Spleen (tissue), 11 donors: ENCODE data around the gene DGKH. TPM values are rescaled to one million over a fixed set of nuclear protein-coding genes. Genes with fewer than 3 reads are reported as not detected.
"Not testable (repeated sequence)": the region's sequence is repeated elsewhere in the genome, so short reads cannot be mapped to it uniquely, and the experiment has no call there.

Experiments
- DNase-seq: peaks from one replicate; pipeline ENCODE4 v3.0.0-alpha.2; 2020
- H3K27ac ChIP-seq, 8 donors: fragments of 200-600 bp; sonication (generic) in 7 of 8; 1 replicate in 4 of 8; 2 replicates in 4 of 8; pipeline versions ENCODE4 v1.5.0 to v1.8.0; 2016 to 2021; ENCODE audit warnings: inconsistent platforms in 4 of 8, mild to moderate bottlenecking in 4 of 8, moderate library complexity in 1 of 8
- H3K27me3 ChIP-seq, 7 donors: fragments of 200-600 bp; sonication (generic) in 6 of 7; replicated peaks in 1 of 7; 1 replicate in 4 of 7; 2 replicates in 3 of 7; pipeline versions ENCODE4 v1.5.0 to v1.8.0; 2016 to 2021; ENCODE audit warnings: inconsistent platforms in 3 of 7, mild to moderate bottlenecking in 1 of 7
- H3K36me3 ChIP-seq, 6 donors: fragments of 200-600 bp; sonication (generic) in 5 of 6; 1 replicate in 4 of 6; 2 replicates in 2 of 6; pipeline versions ENCODE4 v1.5.0 to v1.8.0; 2016 to 2021; ENCODE audit warnings: inconsistent platforms in 2 of 6
- H3K4me1 ChIP-seq, 6 donors: fragments of 200-600 bp; sonication (generic) in 5 of 6; 1 replicate in 3 of 6; 2 replicates in 3 of 6; pipeline versions ENCODE4 v1.5.0 to v1.8.0; 2016 to 2021; ENCODE audit warnings: inconsistent platforms in 3 of 6
- H3K4me3 ChIP-seq, 8 donors: fragments of 200-600 bp; sonication (generic) in 7 of 8; 1 replicate in 4 of 8; 2 replicates in 4 of 8; pipeline versions ENCODE4 v1.5.0 to v1.8.0; 2016 to 2021; ENCODE audit warnings: inconsistent platforms in 4 of 8, mild to moderate bottlenecking in 4 of 8, moderate library complexity in 2 of 8
- H3K9me3 ChIP-seq, 8 donors: fragments of 200-600 bp; sonication (generic) in 7 of 8; 1 replicate in 4 of 8; 2 replicates in 4 of 8; pipeline versions ENCODE4 v1.5.0 to v1.8.0; 2016 to 2021; ENCODE audit warnings: inconsistent platforms in 4 of 8
- POLR2A ChIP-seq, 3 donors: fragments of 450-650 bp; IDR thresholded peaks; one replicate each; pipeline ENCODE4 v1.5.1; 2017; ENCODE audit warnings: antibody characterized with exemption in 3 of 3, mild to moderate bottlenecking in 1 of 3
- POLR2AphosphoS5 ChIP-seq, 3 donors: sonication (generic); formaldehyde crosslinking; IDR thresholded peaks; one replicate each; pipeline ENCODE4 v1.5.1; 2017; ENCODE audit warnings: antibody characterized with exemption in 3 of 3
- WGBS, 5 donors: extraction: QIAGEN DNeasy Blood & Tissue Kit in 3 of 5; methylation state at CpG; one replicate each; pipeline versions ENCODE4 v1.1.5 to v1.1.7; 2013 to 2018; 5-methylcytosine and 5-hydroxymethylcytosine counted together
- intact Hi-C: fragments of 100-400 bp; cut with DNase I; formaldehyde crosslinking; loops from one replicate; pipeline ENCODE4 v1.15.0; 2023; ENCODE audit warnings: low total_unique reads
- polyA plus RNA-seq, 3 donors: library from polyadenylated mRNA; stranded (reverse); fragments of 200-250 nt; gene quantifications; one replicate each; pipeline ENCODE4 v1.2.1, GENCODE V29; 2013
- total RNA-seq, 7 donors: library from RNA; depleted of rRNA in 3 of 7; stranded (reverse); fragments of >200 nt in 3 of 7; fragmentation: NEBNext Ultra II Directional in 4 of 7; extraction: Animal tissue kit (Norgen Biotek cat#: 25700) in 4 of 7; gene quantifications; one replicate each; pipeline versions ENCODE4 v1.1.0 to v1.2.1, GENCODE V29; 2016 to 2021
- TF ChIP-seq, protein P1 (sequence below), 11 experiments: fragments of 200-600 bp in 7 of 11; fragments of 450-650 bp in 4 of 11; sonication (generic) in 4 of 11; IDR thresholded peaks in 8 of 11; conservative IDR thresholded peaks in 3 of 11; 1 replicate in 7 of 11; 2 replicates in 4 of 11; pipeline versions ENCODE4 v1.4.0 to v1.8.0; 2016 to 2021; ENCODE audit warnings: antibody characterized with exemption in 11 of 11, inconsistent platforms in 4 of 11, mild to moderate bottlenecking in 1 of 11
- donor health status: healthy with polysubstance abuse.
- donor health status: DM: no; HTN: no; CAD: no; lungs with moderate emphysema.
- donor health status: DM: no; HTN: no; CAD: no.
- donor health status: Bipolar disorder and iron deficiency.
- donor health status: healthy.
- donor health status: DM: no; HTN: no; CAD: no.
- donor health status: DM: yes; HTN: yes; CAD: no.

Gene DGKH
- total and polyA plus RNA-seq, 10 donors = 0.52 to 15.3 (median 10.8) TPM

DNA sequence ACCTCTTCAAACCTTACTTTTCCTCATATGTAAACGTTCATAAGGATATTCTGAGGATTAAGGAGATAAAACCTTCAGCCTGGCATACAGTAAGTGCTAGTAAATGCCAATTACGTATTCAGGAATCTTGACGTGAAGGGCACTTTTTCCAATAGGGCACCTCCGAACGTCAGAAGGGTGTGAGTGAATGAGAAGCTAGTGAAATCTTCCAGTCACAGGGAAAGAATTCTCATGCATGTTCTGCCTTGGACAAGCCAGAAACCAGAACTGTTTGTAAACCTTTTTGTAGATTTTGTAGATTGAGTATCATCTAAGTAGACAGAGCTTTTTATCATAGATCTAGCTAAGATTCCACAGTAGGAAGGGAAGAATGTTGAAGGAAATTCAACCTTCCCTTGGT, 16.5 kb downstream of the DGKH start:
- 86 to 95% (median 93%) methylated on average over 5 of the region's 5 CpGs for WGBS, 5 donors

DNA sequence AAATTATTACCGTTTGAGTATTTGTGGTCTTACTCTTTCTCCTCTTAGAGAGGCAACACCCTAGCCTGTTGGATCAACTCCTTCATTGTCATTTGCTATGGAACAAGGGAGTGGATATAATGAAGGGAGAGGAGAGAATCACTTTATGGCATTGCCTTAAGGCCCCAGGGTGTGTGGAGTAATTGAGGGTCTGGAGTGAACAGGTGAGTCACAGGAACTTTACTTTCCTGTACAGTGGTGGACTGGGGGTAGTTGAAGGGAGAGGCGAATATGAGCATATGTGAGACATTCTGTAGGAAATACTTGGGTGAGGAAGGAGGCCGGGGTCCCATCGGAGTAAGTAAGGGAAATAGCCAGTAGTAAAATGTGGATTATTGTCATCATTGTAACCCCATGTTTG, 17.0 kb downstream of the DGKH start:
- Histone ChIP-seq H3K36me3 (peaks cover 0 to 8% (median 2%) of the 10 kb centered on the region in 6 donors), H3K4me3 (no peak overlapping the region), H3K9me3 (no peaks in the 10 kb centered on the region), H3K27me3 (no peaks in the 10 kb centered on the region), H3K4me1 (no peaks in the 10 kb centered on the region), H3K27ac (no peak overlapping the region)
- no peak for DNase-seq
- 92 to 98% (median 95%) methylated on average over 4 of the region's 4 CpGs for WGBS, 5 donors
- TF ChIP-seq, protein P1, sequence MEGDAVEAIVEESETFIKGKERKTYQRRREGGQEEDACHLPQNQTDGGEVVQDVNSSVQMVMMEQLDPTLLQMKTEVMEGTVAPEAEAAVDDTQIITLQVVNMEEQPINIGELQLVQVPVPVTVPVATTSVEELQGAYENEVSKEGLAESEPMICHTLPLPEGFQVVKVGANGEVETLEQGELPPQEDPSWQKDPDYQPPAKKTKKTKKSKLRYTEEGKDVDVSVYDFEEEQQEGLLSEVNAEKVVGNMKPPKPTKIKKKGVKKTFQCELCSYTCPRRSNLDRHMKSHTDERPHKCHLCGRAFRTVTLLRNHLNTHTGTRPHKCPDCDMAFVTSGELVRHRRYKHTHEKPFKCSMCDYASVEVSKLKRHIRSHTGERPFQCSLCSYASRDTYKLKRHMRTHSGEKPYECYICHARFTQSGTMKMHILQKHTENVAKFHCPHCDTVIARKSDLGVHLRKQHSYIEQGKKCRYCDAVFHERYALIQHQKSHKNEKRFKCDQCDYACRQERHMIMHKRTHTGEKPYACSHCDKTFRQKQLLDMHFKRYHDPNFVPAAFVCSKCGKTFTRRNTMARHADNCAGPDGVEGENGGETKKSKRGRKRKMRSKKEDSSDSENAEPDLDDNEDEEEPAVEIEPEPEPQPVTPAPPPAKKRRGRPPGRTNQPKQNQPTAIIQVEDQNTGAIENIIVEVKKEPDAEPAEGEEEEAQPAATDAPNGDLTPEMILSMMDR (IDR thresholded peaks at IDR 0.05 in 8 of 11, conservative IDR thresholded peaks at IDR 0.05 in 3 of 11) = no peak
- TF ChIP-seq POLR2AphosphoS5 (IDR thresholded peaks at IDR 0.05) (no peak), POLR2A (IDR thresholded peaks at IDR 0.05) (no peak)
- intact Hi-C loops = no loop called here

More for the DNA sequence above, 16.5 kb downstream of the DGKH start:
- TF ChIP-seq POLR2AphosphoS5 (IDR thresholded peaks at IDR 0.05) = no peak
- TF ChIP-seq POLR2A (IDR thresholded peaks at IDR 0.05) = no peak
- TF ChIP-seq, protein P1 (IDR thresholded peaks at IDR 0.05 in 8 of 11, conservative IDR thresholded peaks at IDR 0.05 in 3 of 11) = no peak
- Histone ChIP-seq H3K27me3 (no peaks in the 10 kb centered on the region), H3K9me3 (no peaks in the 10 kb centered on the region), H3K4me1 (no peaks in the 10 kb centered on the region), H3K27ac (no peak overlapping the region), H3K4me3 (no peak overlapping the region), H3K36me3 (peaks cover 0 to 8% (median 2%) of the 10 kb centered on the region in 6 donors)
- no peak for DNase-seq
- intact Hi-C loops = no loop called here

DNA sequence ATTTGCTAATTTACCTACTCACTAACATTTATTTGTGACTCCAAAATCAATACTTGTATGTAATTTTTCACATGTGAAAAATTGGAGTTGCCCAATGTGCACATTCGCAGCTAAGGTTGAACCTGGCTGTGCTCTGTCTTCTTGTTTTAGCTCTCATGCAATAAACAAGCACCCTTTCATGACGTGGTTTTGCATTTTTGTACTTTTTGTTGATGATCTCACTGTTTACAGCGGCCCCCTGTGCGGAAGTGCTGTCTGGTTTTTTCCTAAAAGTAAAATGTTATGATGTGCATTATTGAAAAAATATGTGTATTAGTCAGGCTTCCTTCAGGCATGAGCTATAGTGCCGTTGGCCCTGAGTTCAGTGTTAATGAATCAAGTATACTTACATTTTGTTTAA, 18.1 kb downstream of the DGKH start:
- Histone ChIP-seq H3K4me3 (no peak overlapping the region), H3K36me3 (peaks cover 0 to 9% (median 2%) of the 10 kb centered on the region in 6 donors), H3K27me3 (no peaks in the 10 kb centered on the region), H3K4me1 (no peaks in the 10 kb centered on the region), H3K9me3 (no peaks in the 10 kb centered on the region), H3K27ac (no peak overlapping the region)
- DNase-seq = no peak
- intact Hi-C loops = no loop called here
- TF ChIP-seq, protein P1 (IDR thresholded peaks at IDR 0.05 in 8 of 11, conservative IDR thresholded peaks at IDR 0.05 in 3 of 11) = no peak
- TF ChIP-seq POLR2A (IDR thresholded peaks at IDR 0.05) = no peak
- no peak for TF ChIP-seq POLR2AphosphoS5 (IDR thresholded peaks at IDR 0.05)
- WGBS, 5 donors = 75 to 88% (median 79%) methylated on average over 5 of the region's 5 CpGs

DNA sequence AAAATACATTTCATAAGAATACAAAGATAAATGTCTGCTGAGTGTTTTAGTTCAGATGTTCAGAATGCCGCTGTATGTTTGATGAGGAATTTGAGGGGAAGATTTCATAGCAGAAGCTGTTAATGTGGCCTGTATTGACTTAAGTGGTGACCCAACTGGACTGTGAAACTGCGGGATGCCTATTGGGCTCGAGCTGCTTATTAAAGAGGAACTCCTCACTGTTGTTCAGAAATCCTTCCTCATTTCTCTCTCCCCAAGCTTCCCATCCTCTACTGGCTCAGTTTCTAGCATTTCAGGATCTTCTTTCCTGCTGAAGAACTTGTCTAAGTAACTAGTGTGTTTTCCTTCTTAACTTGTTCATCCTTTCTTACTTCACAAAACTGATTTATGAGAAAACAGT, 20.4 kb downstream of the DGKH start:
- H3K4me3 ChIP-seq = no peak overlapping the region
- no peaks in the 10 kb centered on the region for H3K4me1 ChIP-seq
- 40 to 66% (median 56%) methylated on average over 3 of the region's 3 CpGs for WGBS, 5 donors
- peaks cover 0 to 12% (median 2%) of the 10 kb centered on the region in 6 donors for H3K36me3 ChIP-seq
- no peak for DNase-seq
- H3K27ac ChIP-seq = no peak overlapping the region
- no peaks in the 10 kb centered on the region for H3K9me3 ChIP-seq
- intact Hi-C loops = no loop called here
- TF ChIP-seq POLR2A (IDR thresholded peaks at IDR 0.05) (no peak), POLR2AphosphoS5 (IDR thresholded peaks at IDR 0.05) (no peak)
- TF ChIP-seq, protein P1 (IDR thresholded peaks at IDR 0.05 in 8 of 11, conservative IDR thresholded peaks at IDR 0.05 in 3 of 11) = no peak
- no peaks in the 10 kb centered on the region for H3K27me3 ChIP-seq

DNA sequence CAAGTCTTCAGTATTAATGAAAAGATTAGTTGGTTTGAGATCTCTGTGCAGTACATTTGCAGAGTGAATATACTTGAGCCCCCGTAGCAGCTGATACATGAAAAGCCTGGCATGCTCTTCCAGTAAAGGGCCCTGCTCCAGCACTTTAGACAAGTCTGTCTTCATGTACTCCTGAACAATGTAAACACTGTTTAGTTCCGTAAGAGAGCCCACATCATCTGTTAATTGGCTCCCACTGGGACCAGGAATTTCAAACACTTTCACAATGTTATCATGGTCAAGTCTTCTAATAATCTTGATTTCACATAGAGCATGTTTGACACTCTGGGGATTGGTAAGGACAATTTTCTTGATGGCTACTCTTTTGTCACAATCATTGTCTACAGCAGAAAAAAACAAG, 22.2 kb downstream of the DGKH start:
- H3K27ac ChIP-seq, DNase-seq, H3K9me3 ChIP-seq, intact Hi-C loops, H3K4me3 ChIP-seq, H3K27me3 ChIP-seq, H3K4me1 ChIP-seq: not testable (repeated sequence)
- WGBS, 5 donors = 91 to 97% (median 94%) methylated on average over 2 of the region's 2 CpGs
- H3K36me3 ChIP-seq = peaks cover 0 to 12% (median 2%) of the 10 kb centered on the region in 6 donors

DNA sequence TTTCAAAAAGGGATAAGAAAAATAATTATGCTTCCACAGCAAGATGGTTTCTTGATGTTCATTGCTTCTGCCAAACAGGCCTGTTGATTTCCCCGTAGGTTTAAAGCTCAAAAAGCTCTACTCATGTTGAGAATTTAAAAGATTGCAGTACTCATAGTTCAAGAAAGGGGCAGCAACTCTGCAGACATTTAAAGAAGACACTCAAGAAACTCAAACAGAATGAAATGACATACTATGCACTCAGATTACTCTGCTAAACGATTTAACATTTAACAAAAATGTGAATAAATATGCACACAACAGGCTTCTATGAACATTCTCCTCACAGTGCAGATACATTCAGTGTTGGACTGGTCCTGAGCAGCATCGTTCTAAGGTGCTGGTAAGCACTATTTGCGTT, 22.7 kb downstream of the DGKH start:
- 89 to 93% (median 91%) methylated on average over 4 of the region's 4 CpGs for WGBS, 5 donors
- DNase-seq = not testable (repeated sequence)

More for the DNA sequence above, 22.7 kb downstream of the DGKH start:
- intact Hi-C loops, H3K36me3 ChIP-seq, H3K27ac ChIP-seq, H3K4me3 ChIP-seq, H3K27me3 ChIP-seq, H3K9me3 ChIP-seq, H3K4me1 ChIP-seq: not testable (repeated sequence)
